ENCODE results near the gene EEF1AKMT1.

EEF1AKMT1 gene

GRCh38 chr13:20780317-20780716, 6.6 kb upstream of the EEF1AKMT1 start:
- TF ChIP-seq CTCF (IDR thresholded peaks at IDR 0.05; ENCODE audit: low read depth, low read length): no peak
- DNase-seq (ENCODE audit: low read depth in 2 of 2): no peak

GRCh38 chr13:20779405-20779804, 5.6 kb upstream of the EEF1AKMT1 start:
- no peak for TF ChIP-seq CTCF (IDR thresholded peaks at IDR 0.05; ENCODE audit: low read depth, low read length)
- no peak overlapping the region for H3K4me3 ChIP-seq (replicated peaks in 1 of 2; ENCODE audit: low read depth in 2 of 2, low read length in 2 of 2)

More at GRCh38 chr13:20780317-20780716, 6.6 kb upstream of the EEF1AKMT1 start:
- H3K4me3 ChIP-seq (replicated peaks in 1 of 2; ENCODE audit: low read depth in 2 of 2, low read length in 2 of 2): no peak overlapping the region

GRCh38 chr13:20778311-20778710, 4.5 kb upstream of the EEF1AKMT1 start:
- H3K4me3 ChIP-seq (replicated peaks in 1 of 2; ENCODE audit: low read depth in 2 of 2, low read length in 2 of 2): no peak overlapping the region
- no peak for DNase-seq (ENCODE audit: low read depth in 2 of 2)
- TF ChIP-seq CTCF (IDR thresholded peaks at IDR 0.05; ENCODE audit: low read depth, low read length): no peak

More at GRCh38 chr13:20779405-20779804, 5.6 kb upstream of the EEF1AKMT1 start:
- no peak for DNase-seq (ENCODE audit: low read depth in 2 of 2)

GRCh38 chr13:20776751-20777150, 3.0 kb upstream of the EEF1AKMT1 start:
- H3K4me3 ChIP-seq (replicated peaks in 1 of 2; ENCODE audit: low read depth in 2 of 2, low read length in 2 of 2): no peak overlapping the region
- no peak for DNase-seq (ENCODE audit: low read depth in 2 of 2)
- no peak for TF ChIP-seq CTCF (IDR thresholded peaks at IDR 0.05; ENCODE audit: low read depth, low read length)

- no peak overlapping the region for H3K4me3 ChIP-seq (replicated peaks in 1 of 2; ENCODE audit: low read depth in 2 of 2, low read length in 2 of 2)
- no peak for TF ChIP-seq CTCF (IDR thresholded peaks at IDR 0.05; ENCODE audit: low read depth, low read length)
- DNase-seq (ENCODE audit: low read depth in 2 of 2): no peak
These were observed 2.2 kb upstream of the EEF1AKMT1 start for GRCh38 chr13:20775961-20776360.

- H3K4me3 ChIP-seq (replicated peaks in 1 of 2; ENCODE audit: low read depth in 2 of 2, low read length in 2 of 2): no peak overlapping the region
- TF ChIP-seq CTCF (IDR thresholded peaks at IDR 0.05; ENCODE audit: low read depth, low read length): no peak
- no peak for DNase-seq (ENCODE audit: low read depth in 2 of 2)
These were observed 985 bp upstream of the EEF1AKMT1 start for GRCh38 chr13:20774746-20775145.
